ENCODE measurements around the gene CCDC81. TPM values are rescaled to one million over a fixed set of nuclear protein-coding genes. Genes with fewer than 3 reads are reported as not detected.
A peak's percentile ranks its signal among the peaks of the same experiment; 100 is the strongest.

The CCDC81 gene
- total and polyA plus RNA-seq, 4 donors = 2.1 to 17.1 (median 7.1) TPM

GRCh38 chr11:86372041-86372440, 2.6 kb upstream of the CCDC81 start:
- H3K4me3 ChIP-seq = no peak overlapping the region
- ATAC-seq (ENCODE audit: insufficient read depth, low FRiP score) (no peak), DNase-seq (no peak)
- 97 to 98% methylated on average over 1 of the region's 1 CpG for WGBS, 2 donors
- TF ChIP-seq, protein P1, sequence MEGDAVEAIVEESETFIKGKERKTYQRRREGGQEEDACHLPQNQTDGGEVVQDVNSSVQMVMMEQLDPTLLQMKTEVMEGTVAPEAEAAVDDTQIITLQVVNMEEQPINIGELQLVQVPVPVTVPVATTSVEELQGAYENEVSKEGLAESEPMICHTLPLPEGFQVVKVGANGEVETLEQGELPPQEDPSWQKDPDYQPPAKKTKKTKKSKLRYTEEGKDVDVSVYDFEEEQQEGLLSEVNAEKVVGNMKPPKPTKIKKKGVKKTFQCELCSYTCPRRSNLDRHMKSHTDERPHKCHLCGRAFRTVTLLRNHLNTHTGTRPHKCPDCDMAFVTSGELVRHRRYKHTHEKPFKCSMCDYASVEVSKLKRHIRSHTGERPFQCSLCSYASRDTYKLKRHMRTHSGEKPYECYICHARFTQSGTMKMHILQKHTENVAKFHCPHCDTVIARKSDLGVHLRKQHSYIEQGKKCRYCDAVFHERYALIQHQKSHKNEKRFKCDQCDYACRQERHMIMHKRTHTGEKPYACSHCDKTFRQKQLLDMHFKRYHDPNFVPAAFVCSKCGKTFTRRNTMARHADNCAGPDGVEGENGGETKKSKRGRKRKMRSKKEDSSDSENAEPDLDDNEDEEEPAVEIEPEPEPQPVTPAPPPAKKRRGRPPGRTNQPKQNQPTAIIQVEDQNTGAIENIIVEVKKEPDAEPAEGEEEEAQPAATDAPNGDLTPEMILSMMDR (IDR thresholded peaks at IDR 0.05; ENCODE audit: control extremely low read depth, extremely low read depth) = no peak
- no peak overlapping the region for H3K9ac ChIP-seq (ENCODE audit: insufficient read depth in 1 of 2, low read length in 2 of 2)
- H3K4me1 ChIP-seq (ENCODE audit: control insufficient read depth in 5 of 5, insufficient read depth in 5 of 5, low read length in 5 of 5) = peaks cover 0 to 5% (median 0%) of the 10 kb centered on the region in 5 donors
- no peak overlapping the region for H3K27ac ChIP-seq (ENCODE audit: low read depth in 1 of 2, low read length in 1 of 2)
- H3K36me3 ChIP-seq (ENCODE audit: control insufficient read depth in 4 of 4, insufficient read depth in 4 of 4, low read length in 4 of 4) = no peaks in the 10 kb centered on the region
- no peaks in the 10 kb centered on the region for H3K27me3 ChIP-seq (ENCODE audit: control insufficient read depth in 3 of 3, insufficient read depth in 3 of 3, low read length in 2 of 3)
- H3K9me3 ChIP-seq (ENCODE audit: control insufficient read depth in 4 of 4, insufficient read depth in 3 of 4, low read length in 3 of 4) = peaks cover 0 to 3% (median 1%) of the 10 kb centered on the region in 4 donors

- no peak for DNase-seq
- Histone ChIP-seq H3K9me3 (ENCODE audit: control insufficient read depth in 4 of 4, insufficient read depth in 3 of 4, low read length in 3 of 4) (peaks cover 0 to 3% (median 1%) of the 10 kb centered on the region in 4 donors), H3K4me1 (ENCODE audit: control insufficient read depth in 5 of 5, insufficient read depth in 5 of 5, low read length in 5 of 5) (peaks cover 0 to 5% (median 0%) of the 10 kb centered on the region in 5 donors), H3K9ac (ENCODE audit: insufficient read depth in 1 of 2, low read length in 2 of 2) (no peak overlapping the region), H3K27ac (ENCODE audit: low read depth in 1 of 2, low read length in 1 of 2) (no peak overlapping the region), H3K4me3 (no peak overlapping the region), H3K27me3 (ENCODE audit: control insufficient read depth in 3 of 3, insufficient read depth in 3 of 3, low read length in 2 of 3) (no peaks in the 10 kb centered on the region), H3K36me3 (ENCODE audit: control insufficient read depth in 4 of 4, insufficient read depth in 4 of 4, low read length in 4 of 4) (no peaks in the 10 kb centered on the region)
- TF ChIP-seq, protein P1 (IDR thresholded peaks at IDR 0.05; ENCODE audit: control extremely low read depth, extremely low read depth) = no peak
- no peak for ATAC-seq (ENCODE audit: insufficient read depth, low FRiP score)
These were observed 2.1 kb upstream of the CCDC81 start for GRCh38 chr11:86372586-86372985.

GRCh38 chr11:86374069-86374468, 618 bp upstream of the CCDC81 start:
- H3K9ac ChIP-seq (ENCODE audit: insufficient read depth in 1 of 2, low read length in 2 of 2) = peak overlapping the region in 1 of 2 donors; percentile 34
- no peak for ATAC-seq (ENCODE audit: insufficient read depth, low FRiP score)
- DNase-seq = no peak
- WGBS, 2 donors = 28 to 30% methylated on average over 1 of the region's 1 CpG
- peaks cover 0 to 3% (median 1%) of the 10 kb centered on the region in 4 donors for H3K9me3 ChIP-seq (ENCODE audit: control insufficient read depth in 4 of 4, insufficient read depth in 3 of 4, low read length in 3 of 4)
- H3K27ac ChIP-seq (ENCODE audit: low read depth in 1 of 2, low read length in 1 of 2) = no peak overlapping the region
- peaks cover 0 to 5% (median 0%) of the 10 kb centered on the region in 5 donors for H3K4me1 ChIP-seq (ENCODE audit: control insufficient read depth in 5 of 5, insufficient read depth in 5 of 5, low read length in 5 of 5)
- no peaks in the 10 kb centered on the region for H3K27me3 ChIP-seq (ENCODE audit: control insufficient read depth in 3 of 3, insufficient read depth in 3 of 3, low read length in 2 of 3)
- H3K4me3 ChIP-seq = no peak overlapping the region
- H3K36me3 ChIP-seq (ENCODE audit: control insufficient read depth in 4 of 4, insufficient read depth in 4 of 4, low read length in 4 of 4) = no peaks in the 10 kb centered on the region
- TF ChIP-seq, protein P1 (IDR thresholded peaks at IDR 0.05; ENCODE audit: control extremely low read depth, extremely low read depth) = no peak

DNA sequence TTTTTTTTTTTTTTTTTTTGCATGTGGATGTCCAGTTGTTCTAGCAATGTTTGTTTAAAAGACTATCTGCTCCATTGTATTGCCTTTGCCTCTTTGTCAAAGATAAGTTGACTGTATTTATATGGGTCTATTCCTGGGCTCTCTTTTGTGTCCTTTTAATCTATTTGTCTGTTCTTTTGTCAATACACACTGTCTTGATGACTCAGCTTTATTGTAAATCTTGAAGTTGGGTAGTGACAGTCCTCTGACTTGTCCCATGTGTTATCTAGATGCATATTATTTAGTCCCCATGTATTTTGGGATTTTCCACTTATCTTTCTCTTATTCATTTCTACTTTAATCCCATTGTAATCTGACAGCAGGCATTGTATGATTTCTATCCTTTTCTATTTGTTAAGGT, 3.3 kb downstream of the CCDC81 start:
- no peak for ATAC-seq (ENCODE audit: insufficient read depth, low FRiP score)
- peaks cover 0 to 5% (median 0%) of the 10 kb centered on the region in 5 donors for H3K4me1 ChIP-seq (ENCODE audit: control insufficient read depth in 5 of 5, insufficient read depth in 5 of 5, low read length in 5 of 5)
- peaks cover 0 to 6% (median 0%) of the 10 kb centered on the region in 4 donors for H3K9me3 ChIP-seq (ENCODE audit: control insufficient read depth in 4 of 4, insufficient read depth in 3 of 4, low read length in 3 of 4)
- no peak overlapping the region for H3K27ac ChIP-seq (ENCODE audit: low read depth in 1 of 2, low read length in 1 of 2)
- no peaks in the 10 kb centered on the region for H3K36me3 ChIP-seq (ENCODE audit: control insufficient read depth in 4 of 4, insufficient read depth in 4 of 4, low read length in 4 of 4)
- TF ChIP-seq, protein P1 (IDR thresholded peaks at IDR 0.05; ENCODE audit: control extremely low read depth, extremely low read depth) = no peak
- H3K9ac ChIP-seq (ENCODE audit: insufficient read depth in 1 of 2, low read length in 2 of 2) = no peak overlapping the region
- H3K4me3 ChIP-seq = no peak overlapping the region
- H3K27me3 ChIP-seq (ENCODE audit: control insufficient read depth in 3 of 3, insufficient read depth in 3 of 3, low read length in 2 of 3) = no peaks in the 10 kb centered on the region
- no peak for DNase-seq
